Kidney (tissue), 14 donors: ENCODE measurements around the gene ESPN. TPM values are rescaled to one million over a fixed set of nuclear protein-coding genes. Genes with fewer than 3 reads are reported as not detected.

Experiments
- DNase-seq, 5 donors: peaks; one replicate each; pipeline ENCODE4 v3.0.0-alpha.2; 2013 to 2020
- FAIRE-seq: peaks from 2 replicates; lab custom pipeline; 2012; peaks lifted over from hg19 to GRCh38; lab: Jason Lieb, UNC
- H3K27ac ChIP-seq, 2 donors: one replicate each; pipeline ENCODE4 v1.7.0; 2013; ENCODE audit warnings: low read depth in 2 of 2, low read length in 2 of 2, inconsistent platforms in 1 of 2
- H3K27me3 ChIP-seq: one replicate; pipeline ENCODE4 v1.7.1; 2013; ENCODE audit warnings: low read length, inconsistent platforms; ENCODE audit not compliant: control insufficient read depth, insufficient read depth
- H3K36me3 ChIP-seq, 3 donors: one replicate each; pipeline versions ENCODE4 v1.7.0 to v1.7.1; 2013; ENCODE audit warnings: low read length in 3 of 3, control low read depth in 1 of 3, inconsistent platforms in 1 of 3; ENCODE audit not compliant: insufficient read depth in 3 of 3, control insufficient read depth in 2 of 3
- H3K4me1 ChIP-seq, 3 donors: one replicate each; pipeline versions ENCODE4 v1.7.0 to v1.7.1; 2013; ENCODE audit warnings: low read length in 3 of 3, inconsistent platforms in 1 of 3, low read depth in 1 of 3; ENCODE audit not compliant: control insufficient read depth in 2 of 3, insufficient read depth in 2 of 3
- H3K4me3 ChIP-seq, 3 donors: one replicate each; pipeline versions ENCODE4 v1.7.0 to v1.8.1; 2013; ENCODE audit warnings: low read length in 3 of 3, control low read depth in 1 of 3, inconsistent platforms in 1 of 3
- H3K9ac ChIP-seq, 3 donors: one replicate each; pipeline versions ENCODE4 v1.7.0 to v1.7.1; 2013; ENCODE audit warnings: low read length in 3 of 3, control low read depth in 1 of 3, inconsistent platforms in 1 of 3
- H3K9me3 ChIP-seq, 3 donors: one replicate each; pipeline versions ENCODE4 v1.7.0 to v1.7.1; 2013; ENCODE audit warnings: low read length in 3 of 3, control low read depth in 1 of 3, inconsistent platforms in 1 of 3; ENCODE audit not compliant: control insufficient read depth in 2 of 3, insufficient read depth in 1 of 3
- CTCF ChIP-seq: IDR thresholded peaks from 3 replicates; pipeline ENCODE4 v1.5.1; 2012; ENCODE audit warnings: mild to moderate bottlenecking, moderate library complexity, borderline replicate concordance; ENCODE audit not compliant: insufficient read depth; ENCODE audit errors: extremely low read depth
- intact Hi-C: fragments of 100-400 bp; cut with DNase I; formaldehyde crosslinking; loops from one replicate; pipeline ENCODE4 v1.11.1; 2022
- polyA plus RNA-seq: library from polyadenylated mRNA; stranded (reverse); fragments of 350-450 nt; fragmentation: Illumina TruSeq; extraction: RNeasy Lipid Tissue Mini Kit (QIAGEN cat#74804); gene quantifications from one replicate; pipeline ENCODE4 v1.2.3, GENCODE V29; 2014; ENCODE audit warnings: low read depth, low replicate concordance; ENCODE audit not compliant: insufficient read depth
- total RNA-seq: library from RNA; stranded (reverse); fragmentation: NEBNext Ultra II Directional; extraction: Animal tissue kit (Norgen Biotek cat#: 25700); gene quantifications from one replicate; pipeline ENCODE4 v1.2.1, GENCODE V29; 2021
- donor health status: control.
- donor health status: control.
- donor health status: control.
- donor health status: control.
- donor health status: control.
- donor health status: DM: yes; HTN: yes; CAD: no.
- donor health status: Normal renal cell carcinoma (clear cell type).

ESPN gene
- total and polyA plus RNA-seq, 2 donors from 2014 or later: 14.2 to 112 TPM

- no peak overlapping the region for H3K9ac ChIP-seq
- no peaks in the 10 kb centered on the region for H3K27me3 ChIP-seq
- DNase-seq (peak in 1 of 5 donors; percentile 61), FAIRE-seq (no peak)
- H3K4me1 ChIP-seq: peaks cover 0 to 11% (median 6%) of the 10 kb centered on the region in 3 donors
- no peak for TF ChIP-seq CTCF
- H3K9me3 ChIP-seq: no peaks in the 10 kb centered on the region
- no peak overlapping the region for H3K27ac ChIP-seq
- H3K4me3 ChIP-seq: no peak overlapping the region
- no peaks in the 10 kb centered on the region for H3K36me3 ChIP-seq
- intact Hi-C loops: no loop called here
These were observed 80.3 kb downstream of the ESPN start for GRCh38 chr1:6504887-6505286.

- Histone ChIP-seq H3K27me3 (no peaks in the 10 kb centered on the region), H3K27ac (no peak overlapping the region), H3K36me3 (no peaks in the 10 kb centered on the region), H3K4me1 (peaks cover 0 to 11% (median 6%) of the 10 kb centered on the region in 3 donors), H3K9me3 (no peaks in the 10 kb centered on the region), H3K4me3 (no peak overlapping the region), H3K9ac (no peak overlapping the region)
- FAIRE-seq (no peak), DNase-seq (peak in 1 of 5 donors; percentile 65)
- TF ChIP-seq CTCF: no peak
- intact Hi-C loops: no loop called here
These were observed 81.0 kb downstream of the ESPN start for GRCh38 chr1:6505367-6506209.

- no peak overlapping the region for H3K9ac ChIP-seq
- H3K27ac ChIP-seq: no peak overlapping the region
- DNase-seq (peak in 2 of 5 donors; percentile 52 to 66), FAIRE-seq (no peak)
- no peak for TF ChIP-seq CTCF
- no peaks in the 10 kb centered on the region for H3K9me3 ChIP-seq
- H3K4me3 ChIP-seq: no peak overlapping the region
- peaks cover 0 to 11% (median 1%) of the 10 kb centered on the region in 3 donors for H3K4me1 ChIP-seq
- H3K27me3 ChIP-seq: no peaks in the 10 kb centered on the region
- intact Hi-C loops: no loop called here
- no peaks in the 10 kb centered on the region for H3K36me3 ChIP-seq
These were observed 81.8 kb downstream of the ESPN start for GRCh38 chr1:6506210-6507036.
